GM18951 (cell line): ENCODE results near the gene CEACAM18.
"Not testable (repeated sequence)": the region's sequence is repeated elsewhere in the genome, so short reads cannot be mapped to it uniquely, and the experiment has no call there.

Experiments used
- POLR2A ChIP-seq: IDR thresholded peaks from 4 replicates; pipeline ENCODE4 v1.6.1; 2011; ENCODE audit warnings: mild to moderate bottlenecking; ENCODE audit not compliant: insufficient read length, insufficient read depth; ENCODE audit errors: extremely low read depth
- in situ Hi-C: fragments of 300-500 bp; cut with MboI; formaldehyde crosslinking; loops from one replicate; pipeline ENCODE4 v1.12.0; 2022; ENCODE audit warnings: low sequenced_read_pairs, mixed read lengths, inconsistent platforms; ENCODE audit not compliant: unreplicated experiment

CEACAM18 gene

DNA sequence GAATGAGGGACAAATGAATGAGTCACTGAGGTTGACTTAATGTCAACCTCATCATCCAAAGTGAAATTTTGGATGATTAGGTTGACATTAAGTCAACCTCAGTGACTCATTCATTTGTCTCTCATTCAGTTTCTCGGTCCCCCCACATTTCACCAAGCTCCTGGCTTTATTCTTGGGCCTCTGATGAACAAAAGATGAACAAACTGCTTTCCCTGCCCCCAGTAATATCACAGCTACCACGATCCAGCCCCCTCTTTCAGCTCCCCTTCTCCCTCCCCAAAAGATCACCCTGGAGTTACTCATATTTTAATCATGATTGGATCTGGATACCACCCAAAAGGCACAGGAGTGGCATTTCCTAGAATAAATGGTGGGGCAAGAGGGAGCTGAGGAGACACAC lies 10.8 kb downstream of the CEACAM18 start:
- in situ Hi-C loops, result no loop called here
- TF ChIP-seq POLR2A, result no peak

DNA sequence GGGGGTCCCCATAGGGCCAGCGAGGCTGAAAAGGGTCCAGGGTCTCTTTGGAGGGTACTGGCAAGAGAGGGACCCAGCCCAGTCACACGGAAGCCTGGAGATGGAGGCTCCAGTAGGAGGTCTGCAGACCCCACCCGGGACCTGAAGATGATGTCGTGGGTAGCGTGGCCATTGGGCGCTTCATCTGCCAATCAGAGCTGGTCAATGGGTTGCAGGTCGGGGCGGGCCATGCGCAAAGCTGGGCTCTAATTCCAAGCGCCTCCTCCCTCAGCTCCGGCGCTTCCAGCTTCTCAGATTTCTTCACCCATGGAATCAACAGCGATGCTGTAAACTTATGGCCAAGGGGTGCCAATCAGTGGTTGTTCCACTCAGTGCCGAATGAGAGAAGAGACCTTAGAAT lies 12.3 kb downstream of the CEACAM18 start:
- TF ChIP-seq POLR2A, result no peak
- in situ Hi-C loops, result no loop called here

DNA sequence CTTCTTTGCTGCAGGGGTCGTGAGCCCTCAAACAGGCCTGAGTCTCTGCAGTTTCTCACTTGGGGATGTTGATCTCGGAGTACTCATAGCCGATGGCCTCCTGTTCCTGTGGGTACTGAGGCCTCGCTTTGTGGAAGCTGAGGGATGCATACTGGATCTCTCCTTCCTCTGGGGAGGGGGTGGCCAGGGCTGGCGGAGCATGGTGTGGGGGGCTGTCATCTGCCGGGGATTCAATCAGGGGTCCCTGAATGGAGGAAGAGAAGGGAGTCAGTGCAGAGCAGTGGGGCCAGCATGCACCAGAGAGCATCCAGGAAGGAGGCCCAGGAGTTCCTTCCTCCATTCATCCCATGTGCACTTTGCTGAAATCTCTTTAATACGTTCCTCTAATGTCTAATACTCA lies 13.2 kb downstream of the CEACAM18 start:
- no peak for TF ChIP-seq POLR2A
- in situ Hi-C loops, result no loop called here

DNA sequence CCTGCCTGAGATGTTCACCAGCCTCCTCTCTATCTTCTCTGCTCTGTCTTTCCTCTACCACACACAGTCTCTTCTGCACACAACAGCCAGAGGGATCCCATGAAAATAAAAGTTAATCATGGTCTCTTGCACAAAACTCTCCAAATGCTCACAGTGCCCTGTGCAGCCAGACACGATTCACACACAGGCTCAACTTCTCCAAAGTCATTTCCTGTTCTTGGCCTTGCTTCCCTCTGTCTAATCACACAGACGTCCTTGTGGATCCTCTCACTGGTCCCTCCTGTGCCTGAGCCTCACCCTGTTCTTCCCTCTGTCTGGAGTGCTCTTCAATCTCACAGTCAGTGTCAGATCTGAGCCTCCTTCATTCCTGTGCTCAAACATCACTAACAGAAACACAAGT lies 15.4 kb downstream of the CEACAM18 start:
- in situ Hi-C loops, result no loop called here
- no peak for TF ChIP-seq POLR2A

DNA sequence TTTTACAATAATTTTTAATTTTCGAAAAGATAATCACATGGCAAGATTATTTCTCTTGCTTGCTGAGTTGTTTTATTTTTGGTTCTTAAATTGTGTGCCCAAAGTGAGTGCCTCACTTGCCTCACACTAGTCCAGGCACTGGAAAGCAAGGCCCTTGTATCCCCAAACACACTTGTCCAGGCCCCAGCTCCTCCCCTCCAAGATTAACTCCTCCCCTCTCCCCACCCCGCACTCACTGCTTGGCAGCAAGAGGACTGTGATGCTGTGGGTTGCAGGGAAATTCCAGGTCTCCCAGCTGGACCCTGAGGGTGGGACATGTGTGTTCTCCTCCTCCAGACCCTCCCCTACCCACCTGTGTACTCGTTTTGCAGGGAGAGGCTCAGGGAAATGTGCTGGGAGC lies 19.3 kb downstream of the CEACAM18 start:
- TF ChIP-seq POLR2A, result no peak
- in situ Hi-C loops, result no loop called here

DNA sequence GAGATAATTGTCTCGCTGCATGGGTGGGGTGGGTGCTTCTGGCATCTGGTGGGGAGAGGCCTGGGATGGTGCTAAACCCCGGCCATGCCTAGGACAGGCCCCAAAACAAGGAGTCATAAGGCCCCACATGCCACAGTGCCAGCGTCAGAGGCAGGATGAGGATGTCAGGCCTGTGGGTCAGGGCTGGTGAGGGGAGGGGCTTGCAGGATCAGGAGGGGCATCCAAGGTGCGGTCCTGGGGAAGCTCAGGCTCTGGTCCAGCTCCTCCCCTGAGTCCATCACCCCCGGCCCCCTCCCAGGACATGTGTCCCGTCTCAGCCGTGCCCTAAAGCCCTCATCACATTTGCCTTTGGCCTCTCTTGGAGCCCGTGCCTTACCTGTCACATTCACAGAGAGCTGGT lies 22.6 kb downstream of the CEACAM18 start:
- in situ Hi-C loops, result not testable (repeated sequence)

DNA sequence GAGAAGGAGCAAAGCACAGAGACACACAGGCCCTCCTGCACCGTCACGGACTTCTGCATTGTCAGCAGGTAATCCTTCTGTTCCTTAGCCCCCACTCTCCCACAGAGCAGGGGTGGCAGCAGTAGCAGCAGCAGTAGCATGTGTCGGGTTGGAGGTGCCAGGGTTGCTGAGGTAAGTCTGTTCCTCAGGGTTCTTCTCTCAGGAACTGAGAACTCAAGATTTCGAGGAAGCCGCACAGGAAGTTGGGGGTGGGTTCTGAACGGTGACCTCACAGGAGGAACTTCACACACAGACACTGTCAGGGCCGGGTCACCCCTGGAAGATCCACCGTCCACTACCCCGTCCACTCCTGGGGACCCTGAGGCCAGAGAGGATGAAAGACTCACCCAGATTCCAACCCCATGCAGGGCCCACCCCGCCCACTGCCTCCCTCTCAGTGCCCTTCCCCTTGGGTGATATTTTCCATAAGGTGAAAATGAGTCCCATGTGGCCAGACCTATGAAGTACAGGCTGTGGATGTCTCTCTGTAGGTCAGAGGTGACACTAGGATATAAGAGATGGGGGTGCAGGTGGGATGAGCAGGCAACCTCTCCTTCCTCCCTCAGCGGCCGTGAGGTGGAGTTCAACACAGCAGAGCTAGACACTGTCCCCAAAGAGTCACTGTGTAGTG lies 23.4 kb downstream of the CEACAM18 start, which contains the start of gene SIGLEC12:
Gene SIGLEC12, minus strand, starts transcription at position 207 of the 670 bp plus-strand sequence. Its CDS starts 67 bp downstream, at position 140.
- in situ Hi-C loops, result no loop called here
- no peak for TF ChIP-seq POLR2A

DNA sequence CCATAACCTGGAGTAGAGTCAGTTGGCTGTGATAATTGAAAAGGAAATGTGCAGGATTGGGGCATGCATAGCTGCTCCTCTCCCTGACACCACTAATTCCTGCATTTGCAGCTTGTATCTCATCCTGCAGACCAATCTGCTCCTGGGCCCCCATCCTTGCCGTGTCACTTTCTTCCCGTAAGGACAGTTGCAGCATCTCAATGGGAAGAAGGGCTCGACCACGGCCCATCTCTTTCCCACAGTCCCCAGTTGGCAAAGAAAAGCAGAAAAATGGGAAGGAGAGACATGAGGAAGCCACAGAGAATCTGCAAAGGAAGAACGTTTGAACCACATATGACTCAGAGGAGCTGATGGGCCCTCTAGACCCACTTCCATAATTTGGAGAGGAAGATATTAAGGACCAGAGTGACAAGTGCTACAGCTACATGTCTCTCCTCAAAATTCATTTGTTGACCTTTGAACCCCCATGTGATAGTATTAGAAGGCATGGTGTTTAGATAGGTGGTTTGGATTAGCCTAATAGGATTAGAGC lies 25.0 kb downstream of the CEACAM18 start:
- TF ChIP-seq POLR2A, result no peak
- in situ Hi-C loops, result no loop called here

DNA sequence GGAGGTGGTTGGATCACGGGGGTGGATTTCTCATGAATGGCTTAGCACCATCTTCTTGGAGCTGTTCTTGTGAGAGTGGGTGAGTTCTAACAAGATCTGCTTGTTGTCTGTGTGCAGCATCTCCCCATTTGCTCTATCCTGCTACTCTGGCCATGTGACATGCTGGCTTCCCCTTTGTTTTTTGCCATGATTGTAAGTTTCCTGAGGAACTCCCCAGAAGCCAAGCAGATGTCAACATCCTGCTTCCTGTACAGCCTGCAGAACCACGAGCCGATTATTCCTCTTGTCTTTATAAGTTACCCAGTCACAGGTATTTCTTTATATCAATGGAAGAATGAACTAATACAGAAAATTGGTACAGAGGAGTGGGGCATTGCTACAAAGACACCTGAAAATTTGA lies 25.6 kb downstream of the CEACAM18 start:
- in situ Hi-C loops, result no loop called here
- no peak for TF ChIP-seq POLR2A

DNA sequence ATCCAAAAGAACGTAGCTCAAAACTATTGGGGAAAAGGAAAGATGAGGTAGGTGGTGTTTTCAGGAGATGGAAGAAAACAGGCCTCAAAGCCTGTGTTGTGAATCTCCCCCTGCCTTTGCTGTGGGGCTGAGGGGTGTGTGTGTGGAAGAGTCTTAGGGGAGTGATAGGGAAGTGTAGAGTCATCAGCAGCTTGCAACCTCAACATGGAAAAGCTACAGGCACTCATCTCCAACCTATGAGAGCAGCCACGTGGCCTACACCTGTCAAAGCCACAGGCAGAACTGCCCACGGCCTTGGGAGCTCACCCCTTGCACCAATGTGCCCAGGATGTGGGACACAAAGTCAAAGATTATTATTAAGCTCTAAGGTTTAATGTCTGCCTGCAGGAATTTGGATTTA lies 27.6 kb downstream of the CEACAM18 start:
- no peak for TF ChIP-seq POLR2A
- in situ Hi-C loops, result no loop called here

DNA sequence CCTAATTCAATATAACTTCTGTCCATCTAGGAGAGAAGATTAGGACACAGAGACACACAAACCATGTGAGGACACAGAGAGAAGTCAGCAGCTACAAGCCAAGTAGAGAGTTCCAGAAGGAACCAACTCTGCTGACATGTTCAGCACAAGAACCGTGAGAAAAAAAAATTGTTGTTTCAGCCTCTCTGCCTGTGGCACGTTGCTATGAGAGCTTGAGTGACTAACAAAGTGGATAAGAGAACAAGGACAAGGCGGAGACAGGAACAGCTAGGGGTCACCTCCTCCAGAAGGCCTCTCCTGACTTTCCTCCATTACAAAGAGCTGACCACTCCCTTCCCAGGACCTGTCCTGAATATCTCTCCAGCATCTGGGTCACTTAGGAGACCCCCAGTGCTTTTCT lies 28.9 kb downstream of the CEACAM18 start:
- in situ Hi-C loops, result no loop called here
- TF ChIP-seq POLR2A, result no peak

DNA sequence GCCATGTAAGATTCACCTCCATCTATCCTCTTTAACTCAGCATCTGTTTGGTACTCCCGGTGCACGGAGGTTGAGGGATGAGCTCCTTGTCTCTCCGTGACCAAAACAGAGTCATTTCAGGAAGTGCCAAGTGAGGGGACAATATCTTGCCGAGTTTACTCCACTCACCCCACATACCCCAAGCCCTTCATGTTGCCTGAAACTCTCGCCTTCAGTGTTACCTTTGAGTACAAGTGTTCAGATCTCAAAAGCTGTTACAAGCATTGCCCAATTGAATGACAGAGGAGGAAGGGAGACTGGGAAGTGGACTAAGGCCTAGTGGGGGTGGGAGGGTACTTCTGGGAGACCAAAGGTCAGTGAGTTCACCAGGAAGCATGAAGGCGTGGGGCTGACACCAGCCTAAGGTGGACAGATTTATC lies 29.3 kb downstream of the CEACAM18 start:
- no peak for TF ChIP-seq POLR2A
- in situ Hi-C loops, result no loop called here

DNA sequence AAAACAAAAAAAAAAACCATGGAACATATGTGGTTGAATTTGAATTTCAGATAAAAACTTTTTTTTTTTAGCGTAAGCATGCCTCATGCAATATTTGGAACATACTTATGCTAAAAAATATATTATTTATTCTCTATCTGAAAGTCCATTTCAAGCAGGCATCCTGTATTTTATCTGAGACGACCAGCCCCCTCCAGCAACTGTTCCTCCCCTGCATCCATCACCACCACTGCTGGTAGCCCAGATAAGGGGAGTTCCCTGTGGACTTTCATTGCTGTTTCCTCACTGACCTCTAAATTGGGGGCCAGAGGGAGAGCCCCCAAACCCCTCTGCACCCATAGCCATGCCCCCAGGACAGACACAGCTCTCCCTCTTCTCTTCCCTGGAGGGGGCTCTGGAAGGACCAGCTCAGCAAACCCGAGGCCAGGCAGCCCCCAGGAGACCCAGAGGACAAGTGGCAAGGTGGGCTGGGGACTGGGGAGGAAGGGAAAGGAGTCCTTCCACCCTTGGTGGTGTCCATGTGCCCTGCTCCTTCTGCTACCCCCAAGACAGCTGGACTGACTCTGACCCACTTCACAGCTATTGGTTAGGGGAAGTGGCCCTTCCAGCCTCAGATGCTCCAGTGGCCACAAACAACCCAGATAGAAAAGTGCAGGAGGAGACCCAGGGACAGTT lies 29.9 kb downstream of the CEACAM18 start:
- no peak for TF ChIP-seq POLR2A
- in situ Hi-C loops, result no loop called here
